Endothelial cell of umbilical vein (primary cell): Measurements from ENCODE around the gene EIF2S3B. TPM values are rescaled to one million over a fixed set of nuclear protein-coding genes. Genes with fewer than 3 reads are reported as not detected.

Experiments used
- BruUV-seq: library from RNA; stranded (reverse); fragments of 400-500 nt; replicated peaks from 2 replicates; lab custom pipeline; 2021; lab: Mats Ljungman, UMichigan
- CTCF ChIA-PET: fragments of 300-600, 350-600 bp; sonication (Branson Sonifier 250); formaldehyde crosslinking; loops from one replicate; lab custom pipeline; 2021; ENCODE audit warnings: antibody characterized with exemption, inconsistent platforms; lab: Charles Lee
- POLR2A ChIA-PET: fragments of 300-600, 350-600 bp; sonication (Branson Sonifier 250); formaldehyde crosslinking; loops from one replicate; lab custom pipeline; 2021; ENCODE audit warnings: antibody characterized with exemption, inconsistent platforms; lab: Charles Lee
- DNase-seq: peaks from one replicate; pipeline ENCODE4 v3.0.0-alpha.2; 2011; ENCODE audit warnings: low read depth, low spot score
- FAIRE-seq: peaks from 2 replicates; lab custom pipeline; 2011; peaks lifted over from hg19 to GRCh38; lab: Jason Lieb, UNC
- H2AFZ ChIP-seq: 2 replicates; pipeline ENCODE4 v1.6.0; 2012; ENCODE audit warnings: low read depth, low read length, control low read depth, inconsistent platforms
- H3K27ac ChIP-seq: 2 replicates; pipeline ENCODE4 v1.5.1; 2011; ENCODE audit warnings: low read depth, mild to moderate bottlenecking, control low read depth, low read length, moderate library complexity; ENCODE audit not compliant: insufficient read depth
- H3K27me3 ChIP-seq, 2 experiments: 2 replicates each; pipeline versions ENCODE4 v1.6.0 to v1.6.1; 2011; ENCODE audit warnings: low read length in 2 of 2, mixed read lengths in 1 of 2; ENCODE audit not compliant: control insufficient read depth in 2 of 2, insufficient read depth in 2 of 2
- H3K36me3 ChIP-seq, 2 experiments: 2 replicates in 1 of 2; 3 replicates in 1 of 2; pipeline ENCODE4 v1.5.1; 2011; ENCODE audit warnings: low read length in 2 of 2, mild to moderate bottlenecking in 1 of 2, moderate library complexity in 1 of 2; ENCODE audit not compliant: control insufficient read depth in 2 of 2, insufficient read depth in 2 of 2; ENCODE audit errors: extremely low read depth in 1 of 2
- H3K4me1 ChIP-seq: 3 replicates; pipeline ENCODE4 v1.5.1; 2011; ENCODE audit warnings: mild to moderate bottlenecking, low read length; ENCODE audit not compliant: control insufficient read depth, insufficient read depth; ENCODE audit errors: extremely low read depth
- H3K4me2 ChIP-seq: 2 replicates; pipeline ENCODE4 v1.6.1; 2011; ENCODE audit warnings: low read length, control low read depth, mixed read lengths; ENCODE audit not compliant: insufficient read depth
- H3K4me3 ChIP-seq, 3 experiments: fragments of 200-600 bp in 1 of 3; sonication (generic), shearing (Covaris generic) in 1 of 3; replicated peaks in 1 of 3; 2 replicates each; pipeline ENCODE4 v1.5.1; 2011 to 2016; ENCODE audit warnings: control low read depth in 3 of 3, low read length in 3 of 3, mild to moderate bottlenecking in 2 of 3, inconsistent platforms in 1 of 3, low read depth in 1 of 3, moderate library complexity in 1 of 3; ENCODE audit not compliant: insufficient read depth in 1 of 3
- H3K79me2 ChIP-seq: 2 replicates; pipeline ENCODE4 v1.6.0; 2012; ENCODE audit warnings: low read length, inconsistent platforms; ENCODE audit not compliant: control insufficient read depth, insufficient read depth
- H3K9ac ChIP-seq: replicated peaks from 2 replicates; pipeline ENCODE3; 2011; ENCODE audit warnings: low read length, control low read depth; ENCODE audit not compliant: insufficient read depth; ENCODE audit errors: extremely low read depth
- H3K9me1 ChIP-seq: replicated peaks from 3 replicates; pipeline ENCODE4 v1.6.0; 2011; ENCODE audit warnings: mild to moderate bottlenecking, low read length; ENCODE audit not compliant: control insufficient read depth, insufficient read depth; ENCODE audit errors: extremely low read depth
- H3K9me3 ChIP-seq: replicated peaks from 2 replicates; pipeline ENCODE4 v1.5.1; 2012; ENCODE audit warnings: low read length, inconsistent platforms; ENCODE audit not compliant: control insufficient read depth, insufficient read depth
- H4K20me1 ChIP-seq: replicated peaks from 2 replicates; pipeline ENCODE3; 2011; ENCODE audit warnings: mild to moderate bottlenecking, low read length; ENCODE audit not compliant: control insufficient read depth, insufficient read depth; ENCODE audit errors: extremely low read depth
- EZH2 ChIP-seq: IDR thresholded peaks from 2 replicates; pipeline ENCODE4 v1.6.1; 2012; ENCODE audit warnings: borderline replicate concordance, low read depth, mild to moderate bottlenecking, moderate library complexity, low read length, inconsistent platforms; ENCODE audit not compliant: severe bottlenecking
- FOS ChIP-seq: IDR thresholded peaks from 2 replicates; pipeline ENCODE4 v1.6.1; 2011; ENCODE audit warnings: mild to moderate bottlenecking, low read length, moderate library complexity, borderline replicate concordance; ENCODE audit not compliant: insufficient read depth
- GATA2 ChIP-seq: IDR thresholded peaks from 2 replicates; pipeline ENCODE4 v1.7.0; 2011; ENCODE audit warnings: low read depth, mild to moderate bottlenecking, moderate library complexity, mixed read lengths, low read length; ENCODE audit not compliant: insufficient read length, insufficient read depth
- JUN ChIP-seq: IDR thresholded peaks from 2 replicates; pipeline ENCODE4 v1.6.1; 2011; ENCODE audit warnings: borderline replicate concordance, low read depth; ENCODE audit not compliant: insufficient read length, insufficient read depth
- MYC ChIP-seq: IDR thresholded peaks from one replicate; pipeline ENCODE4 v1.6.1; 2011; ENCODE audit warnings: mild to moderate bottlenecking, low read depth, low read length
- POLR2A ChIP-seq: IDR thresholded peaks from 2 replicates; pipeline ENCODE4 v1.6.1; 2012; ENCODE audit warnings: low read depth, mild to moderate bottlenecking, control low read depth, low read length
- POLR2AphosphoS5 ChIP-seq: IDR thresholded peaks from 2 replicates; pipeline ENCODE4 v1.6.1; 2012; ENCODE audit warnings: low read depth, mild to moderate bottlenecking, control low read depth, low read length, moderate library complexity; ENCODE audit not compliant: insufficient read depth
- dilution Hi-C: fragments of 300-500 bp; cut with MboI; formaldehyde crosslinking; loops from one replicate; pipeline ENCODE4 v1.15.0; 2019; ENCODE audit warnings: low sequenced_read_pairs; ENCODE audit not compliant: extremely low pct_ligation_motif_present
- intact Hi-C: fragments of 100-400 bp; cut with micrococcal nuclease; formaldehyde crosslinking; loops from one replicate; pipeline ENCODE4 v1.10.0; 2022
- polyA plus RNA-seq, 4 experiments: library from polyadenylated mRNA; depleted of rRNA in 3 of 4; stranded (reverse) in 3 of 4; unstranded in 1 of 4; fragments of >200 nt; gene quantifications; 2 replicates each; pipeline versions ENCODE4 v1.2.1 to v1.2.3, GENCODE V29; 2011 to 2012; ENCODE audit warnings: missing spikeins in 1 of 4
- total RNA-seq: library from RNA; stranded (reverse); gene quantifications from 2 replicates; pipeline ENCODE4 v1.2.3, GENCODE V29; 2021
- TF ChIP-seq, protein P1 (sequence below), 2 donors: IDR thresholded peaks; 1 replicate in 1 of 2; 2 replicates in 1 of 2; pipeline ENCODE4 v1.5.1; 2011; ENCODE audit warnings: low read length in 2 of 2, mild to moderate bottlenecking in 2 of 2, moderate library complexity in 2 of 2, control low read depth in 1 of 2, inconsistent platforms in 1 of 2, low read depth in 1 of 2; ENCODE audit not compliant: insufficient read depth in 1 of 2; ENCODE audit errors: extremely low read depth in 1 of 2
- TF ChIP-seq, protein P2 (sequence below): IDR thresholded peaks from 2 replicates; pipeline ENCODE4 v1.6.1; 2011; ENCODE audit not compliant: insufficient read depth, insufficient read length

The EIF2S3B gene
- total and polyA plus RNA-seq, 2 donors (not counting 3 experiments of a cell fraction or from before 2014, with no cell fraction given), result 0.21 to 0.55 TPM

DNA sequence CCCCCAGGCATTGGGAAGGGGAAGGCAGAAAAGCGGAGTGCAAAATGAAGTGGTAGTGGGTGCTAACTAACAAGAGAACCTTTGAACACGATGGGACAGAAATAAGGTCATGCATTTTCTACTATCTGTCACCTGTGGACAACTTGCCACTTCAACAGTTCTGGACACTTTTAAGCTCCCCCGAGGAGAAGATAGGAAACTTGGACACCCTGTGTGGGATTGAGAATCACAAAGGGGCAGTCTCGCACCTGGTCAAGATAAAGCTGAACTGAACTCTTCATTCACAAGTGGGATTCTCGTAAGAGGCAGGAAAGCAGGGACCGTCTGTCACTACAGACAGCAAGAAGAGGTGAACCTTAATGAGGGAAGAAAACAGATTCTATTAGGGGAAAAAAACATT is 51.6 kb downstream of the EIF2S3B start:
- BruUV-seq, result no TSS peak
- dilution Hi-C loops (no loop called here), intact Hi-C loops (no loop called here)

More for the DNA sequence above, 51.6 kb downstream of the EIF2S3B start:
- FAIRE-seq (no peak), DNase-seq (no peak)
- H3K27ac ChIP-seq, result no peak overlapping the region
- H3K9me3 ChIP-seq, result no peaks in the 10 kb centered on the region
- peaks cover 0 to 2% of the 10 kb centered on the region in 2 experiments for H3K27me3 ChIP-seq
- TF ChIP-seq JUN (no peak), FOS (no peak), POLR2A (no peak), GATA2 (no peak), EZH2 (no peak), POLR2AphosphoS5 (no peak), MYC (no peak)
- TF ChIP-seq, protein P1, sequence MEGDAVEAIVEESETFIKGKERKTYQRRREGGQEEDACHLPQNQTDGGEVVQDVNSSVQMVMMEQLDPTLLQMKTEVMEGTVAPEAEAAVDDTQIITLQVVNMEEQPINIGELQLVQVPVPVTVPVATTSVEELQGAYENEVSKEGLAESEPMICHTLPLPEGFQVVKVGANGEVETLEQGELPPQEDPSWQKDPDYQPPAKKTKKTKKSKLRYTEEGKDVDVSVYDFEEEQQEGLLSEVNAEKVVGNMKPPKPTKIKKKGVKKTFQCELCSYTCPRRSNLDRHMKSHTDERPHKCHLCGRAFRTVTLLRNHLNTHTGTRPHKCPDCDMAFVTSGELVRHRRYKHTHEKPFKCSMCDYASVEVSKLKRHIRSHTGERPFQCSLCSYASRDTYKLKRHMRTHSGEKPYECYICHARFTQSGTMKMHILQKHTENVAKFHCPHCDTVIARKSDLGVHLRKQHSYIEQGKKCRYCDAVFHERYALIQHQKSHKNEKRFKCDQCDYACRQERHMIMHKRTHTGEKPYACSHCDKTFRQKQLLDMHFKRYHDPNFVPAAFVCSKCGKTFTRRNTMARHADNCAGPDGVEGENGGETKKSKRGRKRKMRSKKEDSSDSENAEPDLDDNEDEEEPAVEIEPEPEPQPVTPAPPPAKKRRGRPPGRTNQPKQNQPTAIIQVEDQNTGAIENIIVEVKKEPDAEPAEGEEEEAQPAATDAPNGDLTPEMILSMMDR (IDR thresholded peaks at IDR 0.05; ENCODE audit: extremely low read depth in 1 of 2, insufficient read depth in 1 of 2, low read depth in 1 of 2, low read length in 2 of 2), result no peak
- TF ChIP-seq, protein P2, sequence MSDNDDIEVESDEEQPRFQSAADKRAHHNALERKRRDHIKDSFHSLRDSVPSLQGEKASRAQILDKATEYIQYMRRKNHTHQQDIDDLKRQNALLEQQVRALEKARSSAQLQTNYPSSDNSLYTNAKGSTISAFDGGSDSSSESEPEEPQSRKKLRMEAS, result no peak
- no peak overlapping the region for H3K4me2 ChIP-seq
- ChIA-PET CTCF (interaction anchor here (2.2 kb wide), 1 partner anchor 10 kb away, joined by 7 read pairs; no protein-coding TSS in a partner anchor), POLR2A (no interaction called here)
- no peaks in the 10 kb centered on the region for H3K4me1 ChIP-seq
- no peaks in the 10 kb centered on the region for H3K79me2 ChIP-seq
- no peaks in the 10 kb centered on the region for H3K36me3 ChIP-seq
- H3K9me1 ChIP-seq, result no peaks in the 10 kb centered on the region
- no peak overlapping the region for H2AFZ ChIP-seq
- H3K9ac ChIP-seq, result no peak overlapping the region
- H4K20me1 ChIP-seq, result no peaks in the 10 kb centered on the region
- H3K4me3 ChIP-seq, result no peak overlapping the region
